ENCODE measurements around the gene YIF1B. TPM values are rescaled to one million over a fixed set of nuclear protein-coding genes. Genes with fewer than 3 reads are reported as not detected.

The YIF1B gene
- total RNA-seq, 1 donor from 2014 or later = 93.3 TPM

DNA sequence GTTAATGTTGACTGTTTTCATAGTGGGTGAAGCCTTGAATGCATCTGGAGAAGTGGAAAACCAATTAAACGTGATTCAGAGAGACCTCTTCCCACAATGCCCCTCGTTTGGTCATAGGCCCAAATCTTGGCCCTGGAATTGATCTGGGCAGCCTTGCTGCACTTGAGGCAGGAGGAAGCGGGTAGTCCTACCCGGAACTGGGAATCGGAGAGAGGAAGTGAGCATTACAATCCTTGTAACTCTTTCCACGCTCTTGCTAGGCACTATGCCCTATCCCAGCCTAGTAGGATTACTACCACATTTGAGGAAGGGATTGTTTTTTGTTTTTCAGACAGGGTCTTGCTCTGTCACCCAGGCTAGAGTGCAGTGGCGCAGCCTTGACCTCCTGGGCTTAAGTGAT is 7.5 kb upstream of the YIF1B start:
- H3K36me3 Mint-ChIP-seq (ENCODE audit: low read depth) = peaks cover 25% of the 10 kb centered on the region
- peaks cover 40% of the 10 kb centered on the region for H3K4me1 Mint-ChIP-seq (ENCODE audit: low read depth)
- H3K4me3 Mint-ChIP-seq (ENCODE audit: unreplicated experiment) = no peak overlapping the region
- no peak overlapping the region for H3K27ac Mint-ChIP-seq (ENCODE audit: unreplicated experiment)
- DNase-seq (ENCODE audit: low spot score) = no peak
- H3K27me3 Mint-ChIP-seq (ENCODE audit: low read depth) = no peaks in the 10 kb centered on the region
- TF ChIP-seq, protein P1, sequence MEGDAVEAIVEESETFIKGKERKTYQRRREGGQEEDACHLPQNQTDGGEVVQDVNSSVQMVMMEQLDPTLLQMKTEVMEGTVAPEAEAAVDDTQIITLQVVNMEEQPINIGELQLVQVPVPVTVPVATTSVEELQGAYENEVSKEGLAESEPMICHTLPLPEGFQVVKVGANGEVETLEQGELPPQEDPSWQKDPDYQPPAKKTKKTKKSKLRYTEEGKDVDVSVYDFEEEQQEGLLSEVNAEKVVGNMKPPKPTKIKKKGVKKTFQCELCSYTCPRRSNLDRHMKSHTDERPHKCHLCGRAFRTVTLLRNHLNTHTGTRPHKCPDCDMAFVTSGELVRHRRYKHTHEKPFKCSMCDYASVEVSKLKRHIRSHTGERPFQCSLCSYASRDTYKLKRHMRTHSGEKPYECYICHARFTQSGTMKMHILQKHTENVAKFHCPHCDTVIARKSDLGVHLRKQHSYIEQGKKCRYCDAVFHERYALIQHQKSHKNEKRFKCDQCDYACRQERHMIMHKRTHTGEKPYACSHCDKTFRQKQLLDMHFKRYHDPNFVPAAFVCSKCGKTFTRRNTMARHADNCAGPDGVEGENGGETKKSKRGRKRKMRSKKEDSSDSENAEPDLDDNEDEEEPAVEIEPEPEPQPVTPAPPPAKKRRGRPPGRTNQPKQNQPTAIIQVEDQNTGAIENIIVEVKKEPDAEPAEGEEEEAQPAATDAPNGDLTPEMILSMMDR (IDR thresholded peaks at IDR 0.05) = no peak
- no peaks in the 10 kb centered on the region for H3K9me3 Mint-ChIP-seq (ENCODE audit: low read depth)

DNA sequence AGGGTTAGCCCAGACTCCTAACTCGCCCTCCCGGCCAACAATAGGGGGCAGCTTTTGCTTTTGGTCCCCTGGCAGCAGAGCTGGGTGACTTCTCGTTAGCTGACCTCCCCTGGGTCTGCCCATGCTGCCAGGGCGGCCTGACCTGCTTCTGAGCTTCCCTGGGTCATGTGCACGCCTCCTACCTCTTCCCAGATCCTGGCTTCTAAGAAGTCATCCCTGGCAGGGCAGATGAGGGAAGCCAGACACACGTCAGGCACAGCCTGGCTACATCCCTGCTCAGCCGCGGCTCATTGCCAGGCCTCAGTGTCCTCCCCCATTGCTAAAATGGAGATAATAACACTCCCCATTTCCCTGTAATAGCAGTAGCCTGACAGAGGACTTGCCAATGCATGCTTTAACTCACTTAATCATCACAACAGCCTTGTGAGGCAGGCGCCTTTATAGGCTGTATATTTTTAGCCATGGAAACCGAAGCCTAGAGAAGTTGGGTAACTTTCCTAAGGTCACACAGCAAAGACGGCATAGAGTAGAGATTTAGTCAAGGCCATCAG is 6.0 kb upstream of the YIF1B start:
- DNase-seq (ENCODE audit: low spot score) = no peak
- Mint-ChIP-seq H3K27ac (ENCODE audit: unreplicated experiment) (peak overlapping the region; percentile 64), H3K36me3 (ENCODE audit: low read depth) (peaks cover 16% of the 10 kb centered on the region), H3K4me3 (ENCODE audit: unreplicated experiment) (peak overlapping the region; percentile 86), H3K4me1 (ENCODE audit: low read depth) (peaks cover 43% of the 10 kb centered on the region), H3K27me3 (ENCODE audit: low read depth) (no peaks in the 10 kb centered on the region), H3K9me3 (ENCODE audit: low read depth) (no peaks in the 10 kb centered on the region)
- TF ChIP-seq, protein P1 (IDR thresholded peaks at IDR 0.05) = peak; percentile 15

DNA sequence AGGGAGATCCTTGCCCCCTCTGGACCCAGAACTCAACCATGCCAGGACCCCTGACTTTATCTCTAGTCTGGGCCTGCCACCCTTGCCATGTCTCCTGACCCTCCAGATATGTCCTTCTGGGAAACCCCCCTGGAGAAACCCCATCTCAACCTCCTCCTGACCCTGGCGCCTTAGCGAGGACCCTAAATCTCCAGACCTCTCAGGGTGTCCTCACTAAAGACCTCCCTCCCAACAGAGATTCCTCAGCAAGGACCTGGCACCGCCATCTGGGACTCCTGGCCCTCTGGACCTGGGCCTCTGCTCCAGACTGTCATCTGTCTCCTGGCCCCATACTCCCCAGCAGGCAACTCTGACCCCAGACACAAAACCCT is 5.2 kb upstream of the YIF1B start:
- peaks cover 14% of the 10 kb centered on the region for H3K36me3 Mint-ChIP-seq (ENCODE audit: low read depth)
- peaks cover 47% of the 10 kb centered on the region for H3K4me1 Mint-ChIP-seq (ENCODE audit: low read depth)
- peak overlapping the region; percentile 86 for H3K4me3 Mint-ChIP-seq (ENCODE audit: unreplicated experiment)
- DNase-seq (ENCODE audit: low spot score) = no peak
- H3K27ac Mint-ChIP-seq (ENCODE audit: unreplicated experiment) = no peak overlapping the region
- TF ChIP-seq, protein P1 (IDR thresholded peaks at IDR 0.05) = no peak
- H3K27me3 Mint-ChIP-seq (ENCODE audit: low read depth) = no peaks in the 10 kb centered on the region
- no peaks in the 10 kb centered on the region for H3K9me3 Mint-ChIP-seq (ENCODE audit: low read depth)

DNA sequence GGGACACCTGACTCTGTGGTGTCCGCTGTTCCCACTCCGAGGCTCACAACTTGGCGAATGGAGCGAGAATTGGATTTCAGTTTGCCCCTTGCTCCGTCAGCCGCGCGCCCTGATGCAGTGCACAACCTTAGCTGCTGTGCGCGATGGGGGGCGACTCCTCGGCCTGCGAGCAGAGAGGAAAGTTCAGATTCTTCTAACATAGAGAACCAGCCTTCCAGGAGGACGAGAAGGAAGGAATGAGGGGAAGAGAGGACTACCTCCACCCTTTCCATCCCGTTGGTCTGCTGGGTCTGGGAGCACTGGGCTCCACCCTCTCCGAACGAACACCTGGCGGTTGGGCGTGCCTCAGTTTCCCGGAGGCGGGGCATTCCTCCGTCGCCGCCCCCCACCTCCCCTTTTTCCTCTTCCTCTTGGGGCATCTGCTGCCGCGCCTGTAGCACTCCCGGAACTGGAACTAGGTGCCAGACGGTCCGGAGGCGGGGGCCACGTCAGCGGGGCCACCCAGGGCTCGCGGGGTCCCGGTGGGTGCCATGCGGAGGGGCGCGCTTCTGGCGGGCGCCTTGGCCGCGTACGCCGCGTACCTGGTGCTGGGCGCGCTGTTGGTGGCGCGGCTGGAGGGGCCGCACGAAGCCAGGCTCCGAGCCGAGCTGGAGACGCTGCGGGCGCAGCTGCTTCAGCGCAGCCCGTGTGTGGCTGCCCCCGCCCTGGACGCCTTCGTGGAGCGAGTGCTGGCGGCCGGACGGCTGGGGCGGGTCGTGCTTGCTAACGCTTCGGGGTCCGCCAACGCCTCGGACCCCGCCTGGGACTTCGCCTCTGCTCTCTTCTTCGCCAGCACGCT is 3.9 kb upstream of the YIF1B start, which contains the start of gene KCNK6:
TSS of gene KCNK6 (plus strand) at position 425 of the 838 bp plus-strand sequence. CDS start at position 531, 106 bp downstream.
- Mint-ChIP-seq H3K9me3 (ENCODE audit: low read depth) (no peaks in the 10 kb centered on the region), H3K27ac (ENCODE audit: unreplicated experiment) (peak within 1 kb of the TSS; percentile 69), H3K4me3 (ENCODE audit: unreplicated experiment) (peak within 1 kb of the TSS; percentile 86), H3K36me3 (ENCODE audit: low read depth) (peaks cover 6% of the 10 kb centered on the region), H3K4me1 (ENCODE audit: low read depth) (peaks cover 55% of the 10 kb centered on the region), H3K27me3 (ENCODE audit: low read depth) (no peaks in the 10 kb centered on the region)
- TF ChIP-seq, protein P1 (IDR thresholded peaks at IDR 0.05) = no peak
- no peak for DNase-seq (ENCODE audit: low spot score)

DNA sequence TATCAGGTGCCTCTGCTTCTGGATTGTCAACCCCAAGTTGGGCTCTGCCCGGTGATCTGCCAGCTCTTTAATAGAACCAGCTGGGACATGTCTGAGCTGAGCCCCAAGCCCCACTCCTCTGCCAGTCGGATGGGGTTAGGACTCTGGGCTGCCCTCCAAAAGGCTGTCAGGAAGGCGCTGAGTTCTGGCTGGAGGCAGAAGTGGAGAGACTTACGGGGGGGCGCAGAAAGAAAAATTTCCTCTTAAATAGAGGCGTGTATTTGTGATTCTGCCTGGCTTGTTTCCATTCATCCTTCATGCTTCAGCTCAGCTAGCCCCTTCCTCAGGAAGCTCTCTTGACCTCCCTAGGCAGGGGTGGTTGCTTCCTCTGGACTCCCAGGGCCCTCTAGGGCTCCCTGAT is 2.9 kb upstream of the YIF1B start:
- TF ChIP-seq, protein P1 (IDR thresholded peaks at IDR 0.05) = no peak
- Mint-ChIP-seq H3K9me3 (ENCODE audit: low read depth) (no peaks in the 10 kb centered on the region), H3K27ac (ENCODE audit: unreplicated experiment) (peak overlapping the region; percentile 69), H3K4me3 (ENCODE audit: unreplicated experiment) (peak overlapping the region; percentile 86), H3K27me3 (ENCODE audit: low read depth) (no peaks in the 10 kb centered on the region), H3K36me3 (ENCODE audit: low read depth) (peaks cover 3% of the 10 kb centered on the region), H3K4me1 (ENCODE audit: low read depth) (peaks cover 60% of the 10 kb centered on the region)
- no peak for DNase-seq (ENCODE audit: low spot score)
